ENCODE measurements around the gene NTM. TPM values are rescaled to one million over a fixed set of nuclear protein-coding genes. Genes with fewer than 3 reads are reported as not detected.
A peak's percentile ranks its signal among the peaks of the same experiment; 100 is the strongest.

Gene NTM
- total RNA-seq, 1 experiment from 2014 or later: 9.9 TPM

DNA sequence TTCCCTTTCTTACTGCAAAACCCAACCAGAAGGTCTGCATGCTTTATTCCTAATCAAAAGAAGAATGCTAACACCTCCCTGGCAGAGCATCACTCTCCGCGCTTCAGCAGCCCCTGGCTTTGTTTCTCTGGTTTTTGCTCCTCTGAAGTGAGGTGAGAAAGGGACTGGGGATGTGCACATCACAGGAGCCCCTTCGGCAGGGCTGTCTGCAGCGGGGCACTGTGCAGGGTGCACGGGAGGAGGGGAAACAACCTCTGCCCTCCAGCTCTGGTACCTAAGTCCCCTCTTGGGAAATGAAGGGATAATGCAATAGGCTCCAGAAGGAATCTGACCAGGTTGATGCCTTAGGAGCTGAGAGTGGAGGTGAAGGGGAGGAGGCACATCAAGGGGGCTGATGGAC, 312.7 kb downstream of the NTM start:
- Histone ChIP-seq H3K23me2 (ENCODE audit: insufficient read length, low read depth, low read length, poor library complexity, severe bottlenecking) (peaks cover 1% of the 10 kb centered on the region), H2AFZ (ENCODE audit: low read length) (no peak overlapping the region), H3K79me1 (ENCODE audit: insufficient read depth, low read depth, low read length, poor library complexity, severe bottlenecking) (no peaks in the 10 kb centered on the region), H4K20me1 (ENCODE audit: control insufficient read depth, insufficient read depth, insufficient read length) (no peaks in the 10 kb centered on the region), H3K79me2 (ENCODE audit: insufficient read depth, low read length) (no peaks in the 10 kb centered on the region), H4K91ac (ENCODE audit: insufficient read length, low read depth, low read length) (no peak overlapping the region), H2BK120ac (ENCODE audit: low read depth, low read length, poor library complexity, severe bottlenecking) (no peak overlapping the region), H3K27me3 (ENCODE audit: insufficient read depth, low read length) (no peaks in the 10 kb centered on the region), H4K5ac (ENCODE audit: insufficient read length, low read depth, low read length) (no peak overlapping the region), H3K9ac (ENCODE audit: extremely low read depth, insufficient read length, low read length) (no peak overlapping the region), H3K56ac (ENCODE audit: insufficient read length, low read depth, low read length) (no peak overlapping the region), H3K4me1 (ENCODE audit: insufficient read depth, low read length) (no peaks in the 10 kb centered on the region), H3K23ac (ENCODE audit: insufficient read length, low read depth, low read length) (no peak overlapping the region), H2BK15ac (ENCODE audit: low read depth, low read length) (no peak overlapping the region), H3K14ac (ENCODE audit: insufficient read depth, low read length) (no peak overlapping the region), H4K8ac (replicated peaks; ENCODE audit: insufficient read length, low read depth, low read length) (no peak overlapping the region), H3K18ac (ENCODE audit: insufficient read length, low read depth, low read length) (no peak overlapping the region), H2BK5ac (ENCODE audit: insufficient read length, low read length) (no peak overlapping the region), H3K27ac (ENCODE audit: insufficient read length, low read depth, low read length) (no peak overlapping the region), H2BK20ac (ENCODE audit: low read depth, low read length, poor library complexity, severe bottlenecking) (no peak overlapping the region), H2AK5ac (ENCODE audit: insufficient read length, low read length) (no peak overlapping the region), H3T11ph (ENCODE audit: low read length) (no peak overlapping the region), H3K9me3 (ENCODE audit: control insufficient read depth, low read depth, low read length) (no peaks in the 10 kb centered on the region), H2BK12ac (ENCODE audit: insufficient read length, low read depth, low read length) (no peak overlapping the region), H3K4ac (ENCODE audit: low read depth, low read length) (no peak overlapping the region), H3K4me2 (ENCODE audit: insufficient read depth, insufficient read length, low read length) (no peak overlapping the region)
- Mint-ChIP-seq H3K27me3 (ENCODE audit: low read depth) (peaks cover 10% of the 10 kb centered on the region), H3K27ac (no peak overlapping the region), H3K9me3 (no peaks in the 10 kb centered on the region), H3K36me3 (ENCODE audit: insufficient read depth in 1 of 3, low read depth in 3 of 3) (no peaks in the 10 kb centered on the region), H3K4me1 (peaks cover 12 to 15% of the 10 kb centered on the region in 2 experiments), H3K4me3 (no peak overlapping the region)
- DNase-seq: peak; percentile 5
- no CpG with 5 or more reads among the region's 5 CpGs for WGBS (ENCODE audit: extremely low coverage, insufficient read length, low lambda C conversion rate)
- TF ChIP-seq, protein P1, sequence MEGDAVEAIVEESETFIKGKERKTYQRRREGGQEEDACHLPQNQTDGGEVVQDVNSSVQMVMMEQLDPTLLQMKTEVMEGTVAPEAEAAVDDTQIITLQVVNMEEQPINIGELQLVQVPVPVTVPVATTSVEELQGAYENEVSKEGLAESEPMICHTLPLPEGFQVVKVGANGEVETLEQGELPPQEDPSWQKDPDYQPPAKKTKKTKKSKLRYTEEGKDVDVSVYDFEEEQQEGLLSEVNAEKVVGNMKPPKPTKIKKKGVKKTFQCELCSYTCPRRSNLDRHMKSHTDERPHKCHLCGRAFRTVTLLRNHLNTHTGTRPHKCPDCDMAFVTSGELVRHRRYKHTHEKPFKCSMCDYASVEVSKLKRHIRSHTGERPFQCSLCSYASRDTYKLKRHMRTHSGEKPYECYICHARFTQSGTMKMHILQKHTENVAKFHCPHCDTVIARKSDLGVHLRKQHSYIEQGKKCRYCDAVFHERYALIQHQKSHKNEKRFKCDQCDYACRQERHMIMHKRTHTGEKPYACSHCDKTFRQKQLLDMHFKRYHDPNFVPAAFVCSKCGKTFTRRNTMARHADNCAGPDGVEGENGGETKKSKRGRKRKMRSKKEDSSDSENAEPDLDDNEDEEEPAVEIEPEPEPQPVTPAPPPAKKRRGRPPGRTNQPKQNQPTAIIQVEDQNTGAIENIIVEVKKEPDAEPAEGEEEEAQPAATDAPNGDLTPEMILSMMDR (conservative IDR thresholded peaks at IDR 0.05): no peak
